Stimulated activated CD4-positive, alpha-beta T cell treated with anti-CD3 and anti-CD28 coated beads, Interleukin-4, amount 100 ng/mL, for 48 hours (primary cell): ENCODE measurements around the gene LRRC14B.
"Not testable (repeated sequence)": the region's sequence is repeated elsewhere in the genome, so short reads cannot be mapped to it uniquely, and the experiment has no call there.

Experiments used
- DNase-seq, 2 donors: peaks; one replicate each; pipeline ENCODE4 v3.0.0-alpha.2; 2020; ENCODE audit warnings: low read depth in 2 of 2

LRRC14B gene

DNA sequence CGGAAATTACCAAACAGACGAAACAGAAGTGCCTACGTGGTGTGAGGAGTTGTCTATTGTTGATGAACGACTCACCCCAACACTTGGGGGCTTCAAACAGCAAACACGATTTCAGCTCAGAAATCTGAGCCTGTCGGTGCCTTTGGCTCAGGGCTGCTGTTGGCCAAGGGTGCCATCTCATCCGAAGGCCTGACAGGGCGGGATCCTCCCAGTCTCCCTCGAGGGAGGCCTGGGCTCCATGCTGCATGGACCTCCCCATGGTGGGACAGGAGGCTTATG is 1.3 kb downstream of the LRRC14B start:
- DNase-seq, result no peak

- DNase-seq, result no peak
Measured at GRCh38 chr5:192970-193831, 1.9 kb downstream of the LRRC14B start.

- no peak for DNase-seq
Measured at GRCh38 chr5:194102-194501, 2.8 kb downstream of the LRRC14B start.

DNA sequence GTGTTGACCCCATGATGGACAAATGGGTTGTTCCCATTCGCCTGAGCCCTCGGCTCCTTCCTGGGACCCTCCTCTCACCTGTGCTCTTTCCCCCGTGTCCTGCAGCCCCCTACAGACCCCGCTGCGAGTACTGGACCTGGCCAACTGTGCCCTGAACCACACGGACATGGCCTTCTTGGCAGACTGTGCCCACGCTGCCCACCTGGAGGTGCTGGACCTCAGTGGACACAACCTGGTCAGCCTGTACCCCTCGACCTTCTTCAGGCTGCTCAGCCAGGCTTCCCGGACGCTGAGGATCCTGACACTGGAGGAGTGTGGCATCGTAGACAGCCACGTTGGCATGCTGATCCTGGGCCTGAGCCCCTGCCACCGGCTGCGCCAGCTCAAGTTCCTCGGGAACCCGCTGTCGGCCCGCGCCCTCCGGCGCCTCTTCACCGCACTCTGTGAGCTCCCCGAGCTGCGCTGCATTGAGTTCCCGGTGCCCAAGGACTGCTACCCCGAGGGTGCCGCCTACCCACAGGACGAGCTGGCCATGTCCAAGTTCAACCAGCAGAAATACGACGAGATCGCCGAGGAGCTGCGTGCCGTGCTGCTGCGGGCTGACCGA is 3.4 kb downstream of the LRRC14B start:
- no peak for DNase-seq

GRCh38 chr5:195401-196160 is 4.3 kb downstream of the LRRC14B start:
- no peak for DNase-seq

DNA sequence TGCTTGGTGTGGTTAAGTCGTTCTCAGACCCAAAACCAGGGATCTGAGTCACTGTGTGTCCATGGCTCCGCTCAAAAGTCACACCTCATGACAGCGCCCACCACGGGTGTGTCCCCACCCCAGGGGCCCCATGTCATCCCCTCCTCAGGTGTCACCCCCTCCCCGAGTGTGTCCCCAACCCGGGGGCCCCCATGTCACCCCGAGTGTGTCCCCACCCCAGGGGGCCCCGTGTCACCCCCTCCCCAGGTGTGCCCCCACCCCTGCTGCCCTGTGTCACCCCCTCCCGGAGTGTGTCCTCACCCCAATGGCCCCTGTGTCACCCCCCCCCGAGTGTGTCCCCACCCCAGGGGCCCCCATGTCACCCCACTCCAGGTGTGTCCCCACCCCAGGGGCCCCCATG is 5.1 kb downstream of the LRRC14B start:
- DNase-seq, result no peak

- not testable (repeated sequence) for DNase-seq
Measured at GRCh38 chr5:197031-197430, 5.7 kb downstream of the LRRC14B start.

- DNase-seq, result no peak
Measured at GRCh38 chr5:197892-198489, 6.7 kb downstream of the LRRC14B start.

- no peak for DNase-seq
Measured at GRCh38 chr5:198516-199196, 7.4 kb downstream of the LRRC14B start.

DNA sequence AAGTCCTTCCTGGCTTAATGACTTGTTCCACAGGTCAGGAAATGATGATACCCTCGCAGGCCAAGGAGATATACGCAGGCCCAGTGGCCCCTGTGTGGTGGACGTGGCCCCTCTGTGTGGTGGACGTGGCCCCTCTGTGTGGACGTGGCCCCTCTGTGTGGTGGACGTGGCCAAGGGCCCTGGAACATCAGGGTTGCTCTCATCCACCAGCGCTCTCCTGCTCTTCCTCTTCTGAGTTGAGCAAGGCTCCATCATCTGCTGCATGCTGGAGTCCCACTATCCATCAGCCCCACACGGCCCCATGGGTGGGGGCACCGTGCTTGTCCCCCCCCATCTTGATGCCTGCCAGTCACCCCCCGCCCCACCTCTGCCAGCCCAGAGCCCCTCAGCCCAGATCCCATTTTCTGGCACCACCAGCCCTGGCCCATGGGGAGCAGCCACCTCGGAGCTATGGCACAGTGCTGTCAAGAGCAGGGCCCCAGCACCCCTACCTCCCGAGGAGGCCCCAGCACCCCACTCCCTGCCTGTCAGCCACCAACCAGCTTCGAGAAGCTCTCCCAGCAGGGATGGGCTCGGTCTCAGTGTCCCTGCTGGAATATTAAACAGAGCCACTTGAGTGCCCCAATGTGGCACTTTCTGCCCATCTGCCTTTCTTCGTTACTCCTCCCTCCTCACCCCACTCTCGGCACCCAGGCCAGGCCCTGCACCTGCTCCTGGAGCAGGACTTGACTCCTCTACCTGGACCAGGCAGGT is 8.1 kb downstream of the LRRC14B start:
- no peak for DNase-seq

DNA sequence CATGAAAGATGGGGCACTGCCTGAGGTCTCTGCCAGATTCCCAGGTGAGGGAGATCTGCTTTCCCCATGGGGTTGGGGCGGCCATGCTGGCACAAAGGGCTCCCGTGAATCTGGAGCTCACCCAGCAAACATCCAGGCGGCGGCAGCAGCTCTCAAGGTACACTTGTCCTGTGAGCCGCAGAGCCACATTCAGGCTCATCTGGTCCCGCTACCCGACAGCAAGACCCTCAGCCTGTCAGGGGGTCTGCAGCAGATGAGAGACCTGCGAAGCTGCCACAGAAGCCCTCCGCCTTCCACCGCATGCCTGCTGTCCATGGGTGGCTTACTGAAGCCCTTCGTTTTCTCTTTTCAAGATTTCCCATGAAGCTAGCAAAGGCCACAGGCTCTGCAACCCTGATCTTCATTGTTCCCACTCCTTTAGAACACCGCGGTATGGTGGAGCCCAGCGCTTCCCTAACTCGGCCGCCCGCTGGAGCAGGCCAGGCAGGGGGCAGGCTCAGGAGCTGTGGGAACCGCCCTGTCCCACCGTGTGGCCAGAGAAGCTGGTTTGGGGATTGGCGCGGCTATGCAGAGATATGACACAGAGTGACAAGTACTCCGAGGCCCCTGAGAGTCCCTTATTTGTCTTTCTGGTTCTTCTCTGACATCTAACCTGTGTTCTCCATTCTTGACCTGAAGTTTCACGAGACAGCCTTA is 8.8 kb downstream of the LRRC14B start:
- DNase-seq, result no peak

DNA sequence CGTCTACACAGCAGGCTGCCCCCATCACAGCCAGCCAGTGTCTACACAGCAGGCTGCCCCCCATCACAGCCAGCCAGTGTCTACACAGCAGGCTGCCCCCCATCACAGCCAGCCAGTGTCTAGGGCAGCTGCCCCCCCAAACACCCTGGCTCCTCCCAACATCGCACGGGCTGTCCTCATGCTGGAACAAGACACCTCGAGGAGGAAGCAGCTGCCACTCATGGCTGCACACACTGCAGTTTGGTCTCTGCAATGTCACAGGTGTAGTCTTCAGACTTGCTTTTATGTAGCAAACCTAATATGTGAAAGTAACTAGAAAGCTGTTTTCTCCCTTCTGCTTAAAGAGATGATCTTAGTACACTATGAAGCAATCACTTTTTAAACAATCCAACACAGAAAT is 9.7 kb downstream of the LRRC14B start:
- no peak for DNase-seq

- DNase-seq, result no peak
Measured at GRCh38 chr5:201672-202071, 10.4 kb downstream of the LRRC14B start.

- no peak for DNase-seq
Measured at GRCh38 chr5:203246-203930, 12.1 kb downstream of the LRRC14B start.

GRCh38 chr5:204001-204400 is 12.7 kb downstream of the LRRC14B start:
- no peak for DNase-seq

GRCh38 chr5:204462-204861 is 13.2 kb downstream of the LRRC14B start:
- no peak for DNase-seq

GRCh38 chr5:204966-205670 is 13.8 kb downstream of the LRRC14B start:
- no peak for DNase-seq

- no peak for DNase-seq
Measured at GRCh38 chr5:206406-206805, 15.1 kb downstream of the LRRC14B start.

- DNase-seq, result no peak
Measured at GRCh38 chr5:206927-207536, 15.7 kb downstream of the LRRC14B start.
